ENCODE data around the gene C7orf25. TPM values are rescaled to one million over a fixed set of nuclear protein-coding genes. Genes with fewer than 3 reads are reported as not detected.

Gene C7orf25
- total and polyA plus RNA-seq, 10 of the 15 experiments (the other 5 are each of a cell fraction or from before 2014, with no cell fraction given) = 0.63 to 3.2 (median 1.7) TPM

- Histone ChIP-seq H3K79me2 (ENCODE audit: control insufficient read depth, insufficient read depth, low read length) (peaks cover 76% of the 10 kb centered on the region), H4K20me1 (ENCODE audit: control insufficient read depth, insufficient read depth) (peaks cover 5% of the 10 kb centered on the region), H3K27ac (ENCODE audit: control insufficient read depth, insufficient read depth) (no peak overlapping the region), H3K36me3 (ENCODE audit: control insufficient read depth in 2 of 2, insufficient read depth in 2 of 2, low read length in 1 of 2) (peaks cover 0 to 27% of the 10 kb centered on the region in 2 experiments; a peak in 3 of 4 replicates), H3K4me1 (ENCODE audit: control insufficient read depth, insufficient read depth, low read length) (no peaks in the 10 kb centered on the region; the same call in 1 of the 2 replicates), H3K4me2 (ENCODE audit: control insufficient read depth, insufficient read depth) (no peak overlapping the region), H3K9me3 (replicated peaks; ENCODE audit: control insufficient read depth, insufficient read depth, low read length) (no peaks in the 10 kb centered on the region), H3K27me3 (replicated peaks in 1 of 2; ENCODE audit: control insufficient read depth in 2 of 2, insufficient read depth in 2 of 2, low read length in 1 of 2) (no peaks in the 10 kb centered on the region), H2AFZ (ENCODE audit: control insufficient read depth, low read depth, low read length) (no peak overlapping the region), H3K4me3 (peak overlapping the region; percentile 29; the same call in 1 of the 2 replicates), H3K9ac (ENCODE audit: control insufficient read depth, insufficient read depth, low read length) (no peak overlapping the region)
- 43% methylated on average over 5 of the region's 5 CpGs for WGBS (ENCODE audit: insufficient coverage, insufficient replicate concordance, low lambda C conversion rate, missing lambda C conversion rate)
- intact Hi-C loops (cut with micrococcal nuclease; ENCODE audit: unreplicated experiment) (no loop called here), in situ Hi-C loops (cut with MboI) (no loop called here)
- ChIA-PET POLR2A (interaction anchor here (0.6 to 1.0 kb wide), 2 partner anchors 9 to 922 kb away, joined by 4 to 7 read pairs; no protein-coding TSS in a partner anchor), CTCF (interaction anchor here (0.8 to 1.4 kb wide), 3 partner anchors 9 to 873 kb away, joined by 3 read pairs; no protein-coding TSS in a partner anchor), SMC1A (ENCODE audit: uncharacterized antibody, unreplicated experiment) (interaction anchor here (1.2 to 5.3 kb wide), 5 partner anchors 9 to 45 kb away, joined by 4 to 34 read pairs (median 4); partner anchors contain the start of gene C7orf25), RAD21 (ENCODE audit: unreplicated experiment) (interaction anchor here (1.3 to 2.1 kb wide), 2 partner anchors 9 to 15 kb away, joined by 7 to 10 read pairs; no protein-coding TSS in a partner anchor)
- DNase-seq (ENCODE audit: low read depth, low spot score) (no peak), ATAC-seq (peak; percentile 27), FAIRE-seq (no peak)
- TF ChIP-seq NBN (IDR thresholded peaks at IDR 0.05) = no peak
- no peak for TF ChIP-seq NFXL1 (IDR thresholded peaks at IDR 0.05; ENCODE audit: borderline replicate concordance)
- no peak for TF ChIP-seq GATAD2B (conservative IDR thresholded peaks at IDR 0.05; ENCODE audit: low read depth)
- TF ChIP-seq ASH2L (IDR thresholded peaks at IDR 0.05; ENCODE audit: borderline replicate concordance, low read depth) = no peak
- TF ChIP-seq MLLT1 (IDR thresholded peaks at IDR 0.05) = no peak
- TF ChIP-seq IKZF2 (IDR thresholded peaks at IDR 0.05) = 0 out of 4 replicates have a peak, but pooled peaks of 1 of the 2 experiments have one; percentile 17
- no peak for TF ChIP-seq ETV6 (conservative IDR thresholded peaks at IDR 0.05 in 1 of 2, IDR thresholded peaks at IDR 0.05 in 1 of 2; ENCODE audit: borderline replicate concordance in 1 of 2, low read depth in 1 of 2)
- no peak for TF ChIP-seq PAX8 (IDR thresholded peaks at IDR 0.05)
- peak; percentile 91 for TF ChIP-seq SPI1 (IDR thresholded peaks at IDR 0.05; ENCODE audit: borderline replicate concordance, insufficient read depth, low read depth, low read length)
- no peak for TF ChIP-seq NR2F1 (conservative IDR thresholded peaks at IDR 0.05)
- TF ChIP-seq RB1 (IDR thresholded peaks at IDR 0.05; ENCODE audit: borderline replicate concordance) = no peak
- no TSS peak for BruUV-seq (replicated peaks)
These were observed 14.3 kb upstream of the C7orf25 start for GRCh38 chr7:42926204-42926603.

Data from GM12878 (cell line).